ENCODE results near the gene EVPL.

The EVPL gene

GRCh38 chr17:76007850-76008165 lies 19.3 kb downstream of the EVPL start:
- Histone ChIP-seq H3K4me3 (ENCODE audit: low read length) (no peak overlapping the region), H3K27me3 (ENCODE audit: insufficient read depth, low read length) (no peaks in the 10 kb centered on the region), H3K4me1 (ENCODE audit: insufficient read depth, low read length) (no peaks in the 10 kb centered on the region), H2AFZ (ENCODE audit: low read depth, low read length) (no peak overlapping the region), H3K36me3 (ENCODE audit: insufficient read depth, low read length) (no peaks in the 10 kb centered on the region), H3K9me3 (ENCODE audit: low read length) (no peaks in the 10 kb centered on the region)

GRCh38 chr17:76007131-76007849 lies 19.8 kb downstream of the EVPL start:
- Histone ChIP-seq H3K27me3 (ENCODE audit: insufficient read depth, low read length) (no peaks in the 10 kb centered on the region), H3K4me1 (ENCODE audit: insufficient read depth, low read length) (no peaks in the 10 kb centered on the region), H3K4me3 (ENCODE audit: low read length) (no peak overlapping the region), H3K9me3 (ENCODE audit: low read length) (no peaks in the 10 kb centered on the region), H2AFZ (ENCODE audit: low read depth, low read length) (no peak overlapping the region), H3K36me3 (ENCODE audit: insufficient read depth, low read length) (no peaks in the 10 kb centered on the region)

- Histone ChIP-seq H3K4me3 (ENCODE audit: low read length) (no peak overlapping the region), H3K27me3 (ENCODE audit: insufficient read depth, low read length) (no peaks in the 10 kb centered on the region), H2AFZ (ENCODE audit: low read depth, low read length) (no peak overlapping the region), H3K36me3 (ENCODE audit: insufficient read depth, low read length) (peaks cover 9% of the 10 kb centered on the region), H3K4me1 (ENCODE audit: insufficient read depth, low read length) (no peaks in the 10 kb centered on the region), H3K9me3 (ENCODE audit: low read length) (no peaks in the 10 kb centered on the region)
Measured at GRCh38 chr17:76005263-76006149, 21.6 kb downstream of the EVPL start.

GRCh38 chr17:76004750-76005262 lies 22.3 kb downstream of the EVPL start:
- no peak overlapping the region for H2AFZ ChIP-seq (ENCODE audit: low read depth, low read length)
- H3K4me3 ChIP-seq (ENCODE audit: low read length), result no peak overlapping the region
- H3K27me3 ChIP-seq (ENCODE audit: insufficient read depth, low read length), result no peaks in the 10 kb centered on the region
- H3K4me1 ChIP-seq (ENCODE audit: insufficient read depth, low read length), result no peaks in the 10 kb centered on the region
- H3K36me3 ChIP-seq (ENCODE audit: insufficient read depth, low read length), result peaks cover 9% of the 10 kb centered on the region
- H3K9me3 ChIP-seq (ENCODE audit: low read length), result no peaks in the 10 kb centered on the region

GRCh38 chr17:76003915-76004314 lies 23.2 kb downstream of the EVPL start:
- no peak overlapping the region for H2AFZ ChIP-seq (ENCODE audit: low read depth, low read length)
- peaks cover 9% of the 10 kb centered on the region for H3K36me3 ChIP-seq (ENCODE audit: insufficient read depth, low read length)
- H3K4me1 ChIP-seq (ENCODE audit: insufficient read depth, low read length), result no peaks in the 10 kb centered on the region
- H3K9me3 ChIP-seq (ENCODE audit: low read length), result no peaks in the 10 kb centered on the region
- H3K27me3 ChIP-seq (ENCODE audit: insufficient read depth, low read length), result no peaks in the 10 kb centered on the region
- no peak overlapping the region for H3K4me3 ChIP-seq (ENCODE audit: low read length)

GRCh38 chr17:76002100-76002499 lies 25.0 kb downstream of the EVPL start:
- Histone ChIP-seq H3K9me3 (ENCODE audit: low read length) (no peaks in the 10 kb centered on the region), H3K27me3 (ENCODE audit: insufficient read depth, low read length) (no peaks in the 10 kb centered on the region), H3K4me1 (ENCODE audit: insufficient read depth, low read length) (no peaks in the 10 kb centered on the region), H3K36me3 (ENCODE audit: insufficient read depth, low read length) (peaks cover 9% of the 10 kb centered on the region), H2AFZ (ENCODE audit: low read depth, low read length) (no peak overlapping the region), H3K4me3 (ENCODE audit: low read length) (no peak overlapping the region)

GRCh38 chr17:76000755-76001521 lies 26.2 kb downstream of the EVPL start, which contains the start of gene CDK3:
Gene CDK3, plus strand, starts transcription at chr17:76000855. Its CDS starts 571 bp downstream, at chr17:76001426.
- no peaks in the 10 kb centered on the region for H3K9me3 ChIP-seq (ENCODE audit: low read length)
- H2AFZ ChIP-seq (ENCODE audit: low read depth, low read length), result no peak within 1 kb of the TSS
- H3K4me1 ChIP-seq (ENCODE audit: insufficient read depth, low read length), result no peaks in the 10 kb centered on the region
- H3K36me3 ChIP-seq (ENCODE audit: insufficient read depth, low read length), result peaks cover 9% of the 10 kb centered on the region
- H3K27me3 ChIP-seq (ENCODE audit: insufficient read depth, low read length), result no peaks in the 10 kb centered on the region
- no peak within 1 kb of the TSS for H3K4me3 ChIP-seq (ENCODE audit: low read length)

GRCh38 chr17:76000016-76000754 lies 26.9 kb downstream of the EVPL start:
- H3K4me1 ChIP-seq (ENCODE audit: insufficient read depth, low read length), result no peaks in the 10 kb centered on the region
- H3K9me3 ChIP-seq (ENCODE audit: low read length), result no peaks in the 10 kb centered on the region
- peaks cover 11% of the 10 kb centered on the region for H3K36me3 ChIP-seq (ENCODE audit: insufficient read depth, low read length)
- H3K27me3 ChIP-seq (ENCODE audit: insufficient read depth, low read length), result no peaks in the 10 kb centered on the region
- H2AFZ ChIP-seq (ENCODE audit: low read depth, low read length), result no peak overlapping the region
- H3K4me3 ChIP-seq (ENCODE audit: low read length), result no peak overlapping the region

GRCh38 chr17:75998327-75998795 lies 28.7 kb downstream of the EVPL start:
- Histone ChIP-seq H3K9me3 (ENCODE audit: low read length) (no peaks in the 10 kb centered on the region), H3K4me3 (ENCODE audit: low read length) (no peak overlapping the region), H3K27me3 (ENCODE audit: insufficient read depth, low read length) (no peaks in the 10 kb centered on the region), H3K4me1 (ENCODE audit: insufficient read depth, low read length) (no peaks in the 10 kb centered on the region), H3K36me3 (ENCODE audit: insufficient read depth, low read length) (peaks cover 13% of the 10 kb centered on the region), H2AFZ (ENCODE audit: low read depth, low read length) (no peak overlapping the region)

GRCh38 chr17:75996665-75997590 lies 30.2 kb downstream of the EVPL start:
- Histone ChIP-seq H3K4me1 (ENCODE audit: insufficient read depth, low read length) (no peaks in the 10 kb centered on the region), H3K27me3 (ENCODE audit: insufficient read depth, low read length) (no peaks in the 10 kb centered on the region), H3K9me3 (ENCODE audit: low read length) (no peaks in the 10 kb centered on the region), H2AFZ (ENCODE audit: low read depth, low read length) (no peak overlapping the region), H3K4me3 (ENCODE audit: low read length) (no peak overlapping the region), H3K36me3 (ENCODE audit: insufficient read depth, low read length) (peaks cover 13% of the 10 kb centered on the region)

GRCh38 chr17:75995385-75995925 lies 31.7 kb downstream of the EVPL start:
- Histone ChIP-seq H3K27me3 (ENCODE audit: insufficient read depth, low read length) (no peaks in the 10 kb centered on the region), H3K9me3 (ENCODE audit: low read length) (no peaks in the 10 kb centered on the region), H3K36me3 (ENCODE audit: insufficient read depth, low read length) (peaks cover 7% of the 10 kb centered on the region), H3K4me1 (ENCODE audit: insufficient read depth, low read length) (no peaks in the 10 kb centered on the region), H2AFZ (ENCODE audit: low read depth, low read length) (no peak overlapping the region), H3K4me3 (ENCODE audit: low read length) (no peak overlapping the region)
